ENCODE measurements around the gene ASB1.

DNA sequence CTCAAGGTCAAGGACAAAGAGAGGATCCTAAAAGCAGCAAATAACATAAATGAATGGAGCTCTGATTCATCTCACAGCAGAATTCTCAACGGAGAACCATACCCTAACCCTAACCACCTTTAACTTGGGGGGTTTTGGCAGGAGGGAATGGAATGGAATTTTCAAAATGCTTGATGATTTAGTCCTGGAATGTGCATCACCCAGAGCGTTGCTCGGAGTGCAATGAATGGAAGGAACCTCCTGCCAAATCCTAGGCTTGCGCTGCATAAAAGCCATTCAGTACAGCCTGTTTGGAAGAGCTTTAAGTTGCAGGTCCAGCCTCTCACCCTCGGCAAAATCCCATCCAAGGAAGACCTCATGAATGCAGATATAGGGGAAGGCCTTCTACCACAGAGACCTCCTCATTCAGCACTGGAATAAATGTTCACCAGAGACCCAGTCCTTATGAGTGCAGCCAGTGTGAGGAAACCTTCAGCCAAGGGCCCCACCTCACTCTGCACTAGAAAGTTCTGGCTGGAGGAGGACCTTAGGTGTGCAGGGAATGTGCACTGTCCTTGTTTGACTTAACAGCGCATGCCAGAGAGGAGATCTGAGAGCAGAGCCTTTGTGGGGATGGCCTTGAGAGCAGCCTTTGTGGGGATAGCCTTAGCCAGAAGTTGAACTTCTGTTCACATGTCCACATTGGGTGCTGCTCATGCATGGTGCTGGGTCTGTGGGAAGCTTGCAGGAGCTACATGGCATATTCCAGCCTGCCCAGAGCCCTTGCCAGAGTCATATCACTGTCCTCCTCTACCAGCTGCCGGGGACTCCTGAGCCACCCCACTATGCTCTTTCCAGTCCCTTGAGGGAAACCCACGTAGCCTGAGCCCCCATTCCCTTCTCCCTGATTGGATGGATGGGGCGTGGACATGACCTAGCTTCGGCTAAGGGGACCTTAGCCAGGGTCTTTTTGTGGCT, 30.5 kb downstream of the ASB1 start:
- TF ChIP-seq, protein P1, sequence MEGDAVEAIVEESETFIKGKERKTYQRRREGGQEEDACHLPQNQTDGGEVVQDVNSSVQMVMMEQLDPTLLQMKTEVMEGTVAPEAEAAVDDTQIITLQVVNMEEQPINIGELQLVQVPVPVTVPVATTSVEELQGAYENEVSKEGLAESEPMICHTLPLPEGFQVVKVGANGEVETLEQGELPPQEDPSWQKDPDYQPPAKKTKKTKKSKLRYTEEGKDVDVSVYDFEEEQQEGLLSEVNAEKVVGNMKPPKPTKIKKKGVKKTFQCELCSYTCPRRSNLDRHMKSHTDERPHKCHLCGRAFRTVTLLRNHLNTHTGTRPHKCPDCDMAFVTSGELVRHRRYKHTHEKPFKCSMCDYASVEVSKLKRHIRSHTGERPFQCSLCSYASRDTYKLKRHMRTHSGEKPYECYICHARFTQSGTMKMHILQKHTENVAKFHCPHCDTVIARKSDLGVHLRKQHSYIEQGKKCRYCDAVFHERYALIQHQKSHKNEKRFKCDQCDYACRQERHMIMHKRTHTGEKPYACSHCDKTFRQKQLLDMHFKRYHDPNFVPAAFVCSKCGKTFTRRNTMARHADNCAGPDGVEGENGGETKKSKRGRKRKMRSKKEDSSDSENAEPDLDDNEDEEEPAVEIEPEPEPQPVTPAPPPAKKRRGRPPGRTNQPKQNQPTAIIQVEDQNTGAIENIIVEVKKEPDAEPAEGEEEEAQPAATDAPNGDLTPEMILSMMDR (conservative IDR thresholded peaks at IDR 0.05): no peak
- no peak for TF ChIP-seq ZFX (IDR thresholded peaks at IDR 0.05)

Measured in C4-2B (cell line).